Astrocyte of the hippocampus (primary cell): Measurements from ENCODE around the gene SLC6A18.
"Not testable (repeated sequence)": the region's sequence is repeated elsewhere in the genome, so short reads cannot be mapped to it uniquely, and the experiment has no call there.

Experiments used
- DNase-seq: peaks from one replicate; pipeline ENCODE4 v3.0.0; 2011; ENCODE audit warnings: low read depth, low spot score

The SLC6A18 gene

DNA sequence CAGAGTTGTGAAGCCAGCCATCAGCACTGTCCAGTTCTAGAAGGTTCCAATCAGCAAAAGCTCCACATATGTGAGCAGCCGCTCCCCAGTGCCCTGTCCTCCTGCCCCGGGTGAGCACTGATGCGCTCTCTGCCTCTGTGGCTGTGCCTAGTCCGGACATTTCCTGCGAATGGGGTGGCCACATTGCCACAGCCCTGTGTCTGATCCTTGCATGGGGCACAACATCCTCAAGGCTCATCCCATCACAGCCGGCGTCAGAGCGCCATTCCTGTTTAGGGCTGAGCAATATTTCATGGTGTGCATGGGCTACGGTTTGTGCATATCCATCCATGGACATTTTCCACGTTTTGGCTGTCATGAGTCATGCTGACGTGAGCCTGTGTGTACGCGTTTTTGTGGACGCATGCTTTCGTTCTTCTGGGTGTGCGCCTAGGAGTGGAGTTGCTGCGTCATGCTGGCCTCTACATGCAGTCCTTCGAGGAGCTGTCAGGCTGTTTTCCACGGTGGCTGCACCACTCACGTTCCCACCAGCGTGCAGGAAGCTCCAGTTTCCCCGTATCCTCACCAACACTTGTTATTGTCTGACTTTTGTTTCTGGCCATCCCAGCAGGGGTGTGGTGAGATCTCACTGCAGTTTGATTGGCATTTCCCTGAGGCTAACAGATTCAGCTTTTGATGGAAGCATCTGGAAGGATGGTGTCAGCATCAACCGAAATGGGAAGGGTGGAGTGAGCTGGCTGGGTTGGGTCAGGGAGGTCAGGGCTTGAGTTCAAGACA, 9.7 kb upstream of the SLC6A18 start:
- DNase-seq = no peak

DNA sequence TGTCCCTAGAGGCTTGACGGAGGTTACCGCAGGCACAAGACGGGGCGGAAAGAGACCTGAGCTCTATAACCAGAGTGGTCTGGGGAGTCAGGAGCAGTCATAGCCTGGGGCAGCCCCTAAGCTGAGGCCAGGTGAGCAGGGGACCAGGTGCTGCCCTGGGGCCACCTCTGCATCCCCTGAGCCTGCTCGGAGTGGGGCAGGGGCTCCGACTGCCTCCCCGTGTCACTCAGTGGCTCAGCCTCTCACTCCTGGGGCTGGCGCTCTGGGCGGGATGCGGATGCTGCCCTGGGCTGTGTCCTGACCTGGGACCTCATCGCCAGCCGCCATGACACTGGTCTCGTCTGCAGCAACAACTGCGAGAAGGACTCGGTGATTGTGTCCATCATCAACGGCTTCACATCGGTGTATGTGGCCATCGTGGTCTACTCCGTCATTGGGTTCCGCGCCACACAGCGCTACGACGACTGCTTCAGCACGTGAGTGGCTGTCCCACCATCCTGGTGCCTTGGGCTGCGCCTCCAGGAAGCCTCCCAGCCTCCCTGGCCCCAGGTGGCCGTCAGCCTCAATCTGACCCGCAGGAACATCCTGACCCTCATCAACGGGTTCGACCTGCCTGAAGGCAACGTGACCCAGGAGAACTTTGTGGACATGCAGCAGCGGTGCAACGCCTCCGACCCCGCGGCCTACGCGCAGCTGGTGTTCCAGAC, 8.8 kb upstream of the SLC6A18 start:
- no peak for DNase-seq

DNA sequence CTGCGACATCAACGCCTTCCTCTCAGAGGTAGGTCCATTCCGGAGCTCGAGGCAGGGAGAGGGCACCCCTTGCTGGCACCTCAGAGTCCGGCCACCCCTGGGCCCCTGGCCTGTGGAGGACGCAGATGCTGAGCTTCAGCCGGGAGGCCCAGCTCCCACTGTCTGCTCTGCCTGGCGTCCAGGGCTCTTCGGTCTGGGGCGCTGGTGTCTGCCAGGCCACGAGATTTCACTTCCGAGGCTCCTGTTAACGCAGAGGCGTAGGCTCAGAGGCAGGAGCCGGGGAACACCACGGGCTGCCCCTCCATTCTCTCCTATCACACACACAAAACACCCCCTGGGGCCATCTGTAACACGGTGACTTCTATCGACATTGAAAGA, 8.3 kb upstream of the SLC6A18 start:
- no peak for DNase-seq

DNA sequence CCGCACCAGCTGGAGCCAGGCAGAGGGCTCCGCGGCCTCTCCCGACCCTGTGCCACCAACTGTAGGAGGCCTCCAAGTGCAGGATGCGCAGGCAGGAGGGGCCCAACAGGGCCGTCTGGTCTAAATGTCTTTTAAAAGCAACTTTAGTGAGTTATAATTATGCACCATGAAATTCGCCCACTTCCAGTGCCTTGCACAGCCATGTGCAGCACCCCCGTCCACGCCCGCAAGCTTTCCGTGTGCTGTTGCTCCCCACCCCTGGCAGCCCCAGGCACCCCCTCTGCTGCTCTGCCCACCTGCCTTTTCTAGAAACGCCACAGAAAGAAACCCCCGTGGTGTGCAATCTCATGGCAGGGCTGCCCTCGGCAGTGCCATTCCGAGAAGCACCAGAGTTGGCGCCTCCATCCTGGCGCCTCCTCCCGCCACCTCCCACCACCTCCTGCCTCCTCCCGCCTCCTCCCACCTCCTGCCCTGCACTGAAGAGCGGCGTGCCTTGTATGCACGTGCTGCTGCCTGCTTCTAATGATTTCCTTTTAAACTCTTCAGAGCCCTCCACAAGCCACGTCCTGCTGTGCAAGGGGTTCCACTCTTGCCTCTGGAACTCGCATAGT, 7.5 kb upstream of the SLC6A18 start:
- no peak for DNase-seq

DNA sequence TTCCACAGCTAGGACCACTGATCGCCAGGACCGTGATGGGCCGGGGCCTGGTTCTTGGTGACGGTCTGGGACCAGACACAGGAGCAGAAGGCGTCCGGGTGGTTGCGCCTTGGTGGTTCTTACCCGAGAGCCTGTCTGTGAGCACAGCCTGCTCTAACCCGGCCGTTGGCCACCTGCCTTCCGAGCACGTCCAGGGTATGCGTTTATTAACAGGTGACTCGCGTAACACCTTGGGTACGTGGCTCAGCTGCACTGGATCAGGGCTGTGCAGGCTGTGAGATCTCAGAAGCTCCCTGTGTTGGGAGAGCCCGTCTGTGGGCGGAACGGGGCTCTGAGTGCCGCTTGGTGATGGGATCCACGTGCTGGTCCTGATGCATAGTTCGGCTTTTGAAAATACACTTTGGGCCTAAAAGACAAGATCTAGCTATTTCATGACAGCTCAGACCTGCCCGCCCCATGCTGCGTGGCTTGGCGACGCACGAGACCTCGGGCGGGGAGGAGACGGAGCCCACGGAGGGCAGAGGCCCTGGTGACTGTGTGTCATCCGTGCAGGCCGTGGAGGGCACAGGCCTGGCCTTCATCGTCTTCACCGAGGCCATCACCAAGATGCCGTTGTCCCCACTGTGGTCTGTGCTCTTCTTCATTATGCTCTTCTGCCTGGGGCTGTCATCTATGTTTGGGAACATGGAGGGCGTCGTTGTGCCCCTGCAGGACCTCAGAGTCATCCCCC, 6.7 kb upstream of the SLC6A18 start:
- no peak for DNase-seq

DNA sequence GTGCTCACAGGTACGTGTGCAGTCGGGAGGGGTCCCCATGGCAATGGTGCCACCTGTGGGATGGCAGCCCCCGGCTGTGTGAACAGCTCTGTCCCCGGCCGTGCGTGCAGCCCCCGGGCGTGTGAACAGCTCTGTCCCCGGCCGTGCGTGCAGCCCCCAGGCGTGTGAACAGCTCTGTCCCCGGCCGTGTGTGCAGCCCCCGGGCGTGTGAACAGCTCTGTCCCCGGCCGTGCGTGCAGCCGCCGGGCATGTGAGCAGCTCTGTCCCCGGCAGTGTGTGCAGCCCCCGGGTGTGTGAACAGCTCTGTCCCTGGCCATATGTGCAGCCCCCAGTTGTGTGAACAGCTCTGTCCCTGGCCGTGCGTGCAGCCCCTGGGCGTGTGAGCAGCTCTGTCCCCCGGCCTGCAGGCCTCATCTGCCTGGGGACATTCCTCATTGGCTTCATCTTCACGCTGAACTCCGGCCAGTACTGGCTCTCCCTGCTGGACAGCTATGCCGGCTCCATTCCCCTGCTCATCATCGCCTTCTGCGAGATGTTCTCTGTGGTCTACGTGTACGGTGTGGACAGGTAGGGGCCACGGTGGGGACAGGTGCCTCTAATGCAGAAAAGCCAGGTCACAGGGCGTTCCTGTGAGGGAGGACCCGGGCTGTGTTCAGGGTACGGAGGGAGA, 5.9 kb upstream of the SLC6A18 start:
- no peak for DNase-seq

DNA sequence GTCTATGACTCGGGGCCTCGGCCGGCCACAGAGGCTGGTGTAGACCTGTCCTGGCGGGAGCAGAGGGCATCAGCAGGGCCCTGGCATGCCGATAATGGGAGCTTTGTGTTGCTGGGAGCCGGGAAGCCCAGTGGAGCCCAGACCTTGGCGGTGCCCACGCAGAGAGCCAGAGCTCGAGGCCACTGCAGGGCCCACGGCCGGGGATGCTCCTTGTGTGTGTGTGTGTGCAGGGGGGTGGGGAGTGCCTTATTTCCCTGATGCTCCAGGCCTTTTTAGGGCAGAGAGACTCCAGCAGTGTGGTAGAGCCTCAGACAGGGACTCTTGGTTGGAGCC, 5.4 kb upstream of the SLC6A18 start:
- DNase-seq = no peak

DNA sequence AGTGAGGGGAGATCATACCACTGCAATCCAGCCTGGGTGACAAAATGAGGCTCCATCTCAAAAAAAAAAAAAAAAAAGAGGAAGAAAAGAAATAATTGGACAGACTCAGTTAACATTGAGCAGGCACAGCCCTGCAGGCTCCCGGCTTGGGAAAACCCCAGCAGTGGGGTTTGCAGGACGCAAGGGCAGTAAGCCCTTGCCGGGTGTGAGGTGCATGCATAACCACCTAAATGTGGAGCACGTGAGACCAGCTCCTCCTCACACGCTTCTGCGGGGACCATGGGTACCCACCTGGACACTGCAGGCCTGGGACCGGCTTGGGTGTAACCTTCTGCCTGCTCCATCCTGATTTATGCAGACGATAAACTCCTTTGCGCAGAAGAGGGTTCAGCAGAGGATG, 4.8 kb upstream of the SLC6A18 start:
- no peak for DNase-seq

DNA sequence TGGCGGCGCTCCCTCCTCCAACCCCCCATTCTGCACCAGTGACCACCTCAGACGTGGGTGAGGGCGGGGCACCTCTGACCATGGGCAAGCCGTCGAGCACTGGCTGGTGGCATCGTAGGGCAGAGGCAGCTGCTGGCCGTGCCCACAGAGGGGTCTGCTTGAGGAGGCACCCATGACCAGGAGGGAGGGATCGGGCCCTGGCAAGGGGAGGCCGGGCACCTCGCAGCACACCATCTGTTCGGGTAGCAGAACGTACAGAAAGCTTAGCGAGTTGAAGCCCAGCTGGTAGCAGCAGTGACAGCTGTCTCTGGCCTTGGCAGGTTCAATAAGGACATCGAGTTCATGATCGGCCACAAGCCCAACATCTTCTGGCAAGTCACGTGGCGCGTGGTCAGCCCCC, 4.3 kb upstream of the SLC6A18 start:
- DNase-seq = no peak

DNA sequence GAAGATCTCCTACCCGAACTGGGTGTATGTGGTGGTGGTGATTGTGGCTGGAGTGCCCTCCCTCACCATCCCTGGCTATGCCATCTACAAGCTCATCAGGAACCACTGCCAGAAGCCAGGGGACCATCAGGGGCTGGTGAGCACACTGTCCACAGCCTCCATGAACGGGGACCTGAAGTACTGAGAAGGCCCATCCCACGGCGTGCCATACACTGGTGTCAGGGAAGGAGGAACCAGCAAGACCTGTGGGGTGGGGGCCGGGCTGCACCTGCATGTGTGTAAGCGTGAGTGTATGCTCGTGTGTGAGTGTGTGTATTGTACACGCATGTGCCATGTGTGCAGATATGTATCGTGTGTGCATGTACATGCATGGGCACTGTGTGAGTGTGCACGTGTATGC, 3.5 kb upstream of the SLC6A18 start:
- no peak for DNase-seq

DNA sequence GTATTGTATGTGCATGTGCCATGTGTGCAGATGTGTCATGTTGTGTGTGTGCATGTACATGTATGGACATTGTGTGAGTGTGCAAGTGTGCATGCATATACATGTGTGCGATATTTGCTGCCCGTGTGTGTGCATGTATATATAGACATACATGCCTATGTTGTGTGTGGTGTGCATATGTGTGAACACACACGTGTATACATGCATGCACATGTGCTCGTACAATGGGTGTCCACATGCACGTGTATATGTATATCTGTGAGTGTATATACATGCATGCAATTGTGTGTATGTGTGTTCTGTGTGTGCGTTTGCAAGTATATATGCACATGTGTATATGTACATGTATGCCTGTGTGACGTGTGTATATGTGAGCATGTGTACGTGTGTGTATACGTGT, 3.0 kb upstream of the SLC6A18 start:
- no peak for DNase-seq

DNA sequence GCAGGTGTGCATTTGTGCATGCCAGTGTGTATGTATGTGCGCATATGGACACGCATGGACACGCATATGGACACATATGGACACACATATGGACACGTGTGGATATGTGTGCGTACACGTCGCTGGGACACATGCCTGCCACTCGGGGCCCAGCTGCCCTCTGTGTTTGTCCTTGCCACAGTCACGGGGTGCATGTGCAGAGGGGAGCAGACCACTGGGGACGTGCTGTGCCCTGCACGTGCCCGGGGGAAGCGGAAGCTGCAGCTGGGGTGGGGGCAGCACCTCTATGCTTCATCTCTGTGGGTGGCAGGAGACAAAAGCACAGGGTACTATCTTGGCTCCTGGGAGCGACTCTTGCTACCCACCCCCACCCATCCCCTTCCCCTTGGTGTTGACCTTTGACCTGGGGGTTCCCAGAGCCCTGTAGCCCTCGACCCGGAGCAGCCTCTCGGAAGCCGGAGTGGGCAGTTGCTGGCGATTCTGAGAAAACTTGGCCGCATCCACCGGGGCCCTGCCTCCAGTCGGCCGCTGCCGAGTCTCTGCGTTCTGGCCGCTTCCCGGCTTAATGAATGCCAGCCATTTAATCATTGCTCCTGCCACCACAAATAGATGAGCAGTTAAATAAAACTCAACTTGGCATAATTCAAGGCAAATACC, 2.4 kb upstream of the SLC6A18 start:
- DNase-seq = no peak

DNA sequence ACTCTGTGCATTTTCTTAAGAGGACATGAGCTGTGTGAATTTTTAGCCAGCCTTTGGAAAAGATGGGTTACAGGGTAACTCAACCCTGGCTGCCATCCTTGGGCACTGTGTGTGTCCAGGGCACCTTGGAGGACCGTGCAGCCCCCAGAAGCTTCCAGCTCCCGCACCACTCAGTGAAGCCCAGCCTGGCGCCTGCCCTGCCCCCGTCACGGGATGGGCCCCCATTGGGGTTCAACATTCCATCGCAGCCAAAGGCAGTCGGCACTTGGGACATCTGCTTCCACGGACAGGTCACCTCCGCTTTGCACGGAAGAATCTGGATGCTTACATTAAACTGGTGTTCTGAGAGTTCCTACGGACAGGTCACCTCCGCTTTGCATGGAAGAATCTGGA, 1.9 kb upstream of the SLC6A18 start:
- DNase-seq = no peak

DNA sequence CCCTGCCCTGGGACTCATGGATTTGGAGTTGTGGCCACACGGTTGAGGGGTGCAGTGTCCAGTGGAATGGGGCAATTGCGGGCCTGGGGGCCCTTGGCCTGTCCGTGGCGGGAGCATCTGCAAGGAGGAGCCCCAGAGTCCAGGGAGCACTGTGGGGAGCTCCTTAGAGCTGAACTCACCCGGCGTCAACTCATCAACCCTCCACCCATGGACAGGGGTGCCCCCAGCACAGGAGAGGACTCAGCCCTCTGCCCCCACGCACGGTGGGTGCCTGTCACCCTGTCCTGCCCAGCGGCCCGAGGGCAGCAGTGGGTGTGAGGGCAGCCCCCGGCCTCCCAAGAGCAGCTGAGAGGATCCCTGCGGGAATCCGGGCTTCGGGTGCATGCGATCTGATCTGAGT, 550 bp upstream of the SLC6A18 start:
- DNase-seq = no peak

DNA sequence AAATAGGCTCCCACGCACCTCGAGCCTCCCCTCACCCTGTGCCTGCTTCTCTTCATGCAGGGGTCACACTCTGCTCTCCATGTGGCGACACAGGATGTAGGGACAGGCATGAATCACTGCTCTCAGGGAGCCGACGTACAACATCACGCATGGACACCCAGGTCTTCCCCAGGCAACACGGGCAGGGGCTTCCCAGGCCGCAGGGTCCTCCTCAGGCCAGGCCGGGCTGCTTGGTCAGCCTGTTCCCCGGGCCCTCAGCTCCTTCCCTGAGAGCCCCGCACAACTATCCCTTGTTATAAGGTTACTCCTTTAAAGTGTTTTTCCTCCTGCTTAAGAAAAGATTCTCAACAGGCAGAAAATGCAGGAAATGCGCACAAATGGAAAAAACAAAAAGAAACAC, 1.1 kb downstream of the SLC6A18 start:
- DNase-seq = no peak

DNA sequence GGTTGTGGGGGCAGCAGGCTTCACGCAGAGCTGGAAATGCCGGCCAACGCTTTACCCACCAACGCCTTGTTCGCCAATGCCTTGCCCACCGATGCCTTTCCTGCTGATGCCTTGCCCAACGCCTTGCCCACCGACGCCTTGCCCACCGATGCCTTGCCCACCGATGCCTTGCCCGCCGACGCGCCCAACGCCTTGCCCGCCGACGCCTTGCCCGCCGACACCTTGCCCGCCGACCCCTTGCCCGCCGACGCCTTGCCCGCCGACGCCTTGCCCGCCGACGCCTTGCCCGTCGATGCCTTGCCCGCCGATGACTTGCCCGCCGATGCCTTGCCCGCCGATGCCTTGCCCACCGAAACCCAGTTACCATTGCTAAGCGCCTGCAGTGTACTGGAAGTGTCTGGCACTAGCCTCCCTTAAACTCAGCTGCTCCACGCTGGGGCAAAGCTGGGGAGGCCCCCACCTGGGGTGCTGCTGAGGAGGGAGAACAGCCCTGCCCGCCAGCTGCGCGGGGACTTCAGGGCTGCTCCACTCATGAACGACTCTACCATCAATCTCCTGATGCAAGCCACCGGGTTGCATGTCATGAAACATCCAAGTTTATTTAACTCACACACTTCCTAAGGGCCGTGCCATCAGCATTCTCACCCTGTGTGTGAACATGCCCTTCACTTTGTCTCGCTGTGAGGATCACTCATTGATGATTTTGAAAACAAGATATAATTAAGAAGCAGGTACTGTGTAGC, 1.8 kb downstream of the SLC6A18 start:
- no peak for DNase-seq

DNA sequence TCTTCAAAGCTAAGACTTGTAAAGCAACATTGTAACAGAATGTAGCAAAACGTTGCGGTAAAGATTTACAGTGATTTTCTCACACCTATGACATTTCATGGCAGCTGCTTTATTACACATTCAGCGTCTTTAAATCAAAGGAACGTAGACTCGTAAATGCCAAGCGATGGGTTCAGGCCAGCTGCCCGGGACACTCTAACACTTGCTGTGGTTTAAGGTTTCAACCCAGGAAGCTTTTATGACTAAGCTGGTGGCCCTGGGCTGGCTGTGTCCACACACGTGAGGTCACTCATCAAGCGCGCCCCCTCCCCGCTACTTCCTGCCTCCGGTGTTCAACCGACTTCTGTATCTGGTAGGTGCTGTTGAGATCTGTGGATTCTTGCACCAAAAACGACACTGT, 2.5 kb downstream of the SLC6A18 start:
- no peak for DNase-seq

DNA sequence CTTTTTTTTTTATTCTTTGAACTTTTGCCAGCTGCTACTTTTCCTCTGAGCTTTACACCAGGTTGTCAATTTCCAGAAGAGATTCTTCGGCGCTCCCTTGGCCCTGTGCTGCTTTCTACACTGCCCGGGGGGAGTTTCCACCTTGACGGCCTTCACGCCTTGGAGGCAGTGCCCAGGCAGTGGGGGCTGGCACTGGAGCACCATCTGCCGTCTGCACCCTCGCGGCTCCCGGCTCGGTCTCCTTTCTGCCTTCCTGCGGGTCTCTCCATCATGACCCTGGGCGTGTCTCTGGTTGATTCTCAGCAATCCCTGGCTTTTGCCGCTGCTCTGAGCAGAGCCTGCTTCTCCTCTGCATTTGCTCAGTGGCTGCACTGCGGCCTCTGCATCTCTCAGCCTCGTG, 2.9 kb downstream of the SLC6A18 start:
- DNase-seq = no peak

DNA sequence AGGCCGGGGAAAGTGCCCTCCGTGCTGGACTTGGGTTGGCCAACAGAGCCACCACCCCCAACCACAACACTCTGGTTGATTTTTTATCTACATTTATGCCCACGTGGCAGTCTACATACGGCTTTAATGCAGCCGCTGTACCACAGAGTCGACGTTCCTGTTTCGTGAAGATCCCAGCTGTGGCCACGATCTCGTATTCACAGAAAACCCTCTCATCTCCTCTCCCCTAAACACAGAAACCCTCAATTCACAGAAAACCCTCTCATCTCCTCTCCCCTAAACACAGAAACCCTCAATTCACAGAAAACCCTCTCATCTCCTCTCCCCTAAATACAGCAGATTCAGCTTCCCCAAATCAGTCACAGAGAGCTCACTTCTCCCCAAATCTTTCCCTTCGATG, 3.8 kb downstream of the SLC6A18 start:
- not testable (repeated sequence) for DNase-seq

DNA sequence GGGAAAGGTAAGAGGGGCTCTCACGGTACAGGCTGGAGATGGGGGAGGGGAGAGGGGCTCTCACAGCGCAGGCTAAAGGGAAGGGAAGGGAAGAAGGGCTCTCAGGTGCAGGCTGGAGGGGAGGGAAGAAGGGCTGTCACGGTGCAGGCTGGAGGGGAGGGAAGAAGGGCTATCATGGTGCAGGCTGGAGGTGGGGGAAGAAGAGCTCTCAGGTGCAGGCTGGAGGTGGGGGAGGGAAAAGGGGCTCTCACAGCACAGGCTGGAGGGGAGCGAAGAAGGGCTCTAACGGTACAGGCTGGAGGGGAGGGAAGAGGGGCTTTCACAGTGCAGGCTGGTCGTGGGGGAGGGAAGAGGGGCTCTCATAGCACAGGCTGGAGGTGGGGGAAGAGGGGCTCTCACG, 4.6 kb downstream of the SLC6A18 start:
- DNase-seq = no peak

DNA sequence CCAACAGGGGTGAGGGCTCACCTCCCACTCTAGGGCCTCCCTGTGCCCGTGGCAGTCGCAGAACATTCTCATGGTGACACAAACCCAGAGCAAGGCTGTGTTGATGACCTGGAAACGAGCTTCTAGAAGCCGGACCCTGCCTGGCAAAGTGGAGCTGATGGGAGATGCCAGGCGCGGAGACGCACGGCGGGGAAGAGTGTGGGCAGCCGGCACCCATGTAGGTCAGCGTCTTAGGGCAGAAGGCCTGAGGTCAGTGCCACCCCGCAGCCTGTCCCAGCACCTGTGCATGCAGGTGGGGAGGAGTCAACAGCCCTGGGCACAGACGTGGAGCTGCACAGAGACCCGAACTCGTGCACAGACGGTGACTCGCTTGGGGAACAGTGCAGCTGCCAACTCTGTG, 5.4 kb downstream of the SLC6A18 start:
- DNase-seq = no peak
